ENCODE measurements around the gene CLEC3B.
"Not testable (repeated sequence)": the region's sequence is repeated elsewhere in the genome, so short reads cannot be mapped to it uniquely, and the experiment has no call there.

CLEC3B gene, protein sequence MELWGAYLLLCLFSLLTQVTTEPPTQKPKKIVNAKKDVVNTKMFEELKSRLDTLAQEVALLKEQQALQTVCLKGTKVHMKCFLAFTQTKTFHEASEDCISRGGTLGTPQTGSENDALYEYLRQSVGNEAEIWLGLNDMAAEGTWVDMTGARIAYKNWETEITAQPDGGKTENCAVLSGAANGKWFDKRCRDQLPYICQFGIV

DNA sequence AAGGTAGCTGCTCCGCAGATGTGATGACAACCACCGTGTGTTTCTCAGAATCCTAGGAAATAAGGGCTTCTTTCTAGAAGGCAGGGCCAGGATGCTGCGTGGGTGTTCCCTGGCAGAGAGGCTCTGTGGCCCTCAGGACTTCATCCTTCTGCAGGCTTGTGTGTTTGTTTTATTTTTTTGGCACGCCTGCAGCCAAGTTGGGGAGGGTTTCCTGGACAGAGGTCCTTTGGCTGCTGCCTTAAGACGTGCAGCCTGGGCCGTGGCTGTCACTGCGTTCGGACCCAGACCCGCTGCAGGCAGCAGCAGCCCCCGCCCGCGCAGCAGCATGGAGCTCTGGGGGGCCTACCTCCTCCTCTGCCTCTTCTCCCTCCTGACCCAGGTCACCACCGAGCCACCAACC lies at the start of gene CLEC3B:
CLEC3B (plus strand) TSS at position 266 of the 400 bp plus-strand sequence; CDS start at position 326, 60 bp downstream.
- in situ Hi-C loops (cut with MboI; ENCODE audit: low sequenced_read_pairs) = loop anchor here (25.0 kb wide), 2 partner anchors 186 to 636 kb away; no protein-coding TSS in a partner anchor

DNA sequence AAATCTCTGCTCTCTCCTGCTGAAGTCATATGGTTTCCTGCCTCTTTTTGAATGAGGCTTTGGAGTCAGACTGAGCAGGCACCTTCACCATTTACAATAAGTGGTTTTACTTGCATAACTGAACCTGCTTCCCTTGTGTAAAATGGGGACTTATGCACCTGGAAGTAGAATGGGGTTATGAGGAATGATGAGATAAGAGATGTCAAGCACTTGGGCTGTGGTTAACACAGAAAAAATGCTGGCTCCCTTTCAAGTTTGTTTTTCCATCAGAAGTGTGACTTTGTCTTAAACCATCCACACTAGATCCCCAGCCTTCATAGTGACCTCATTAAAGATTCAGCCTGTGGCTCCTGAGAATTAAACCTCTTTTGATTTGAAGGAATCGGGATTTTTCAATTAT lies 44.9 kb upstream of the CLEC3B start:
- in situ Hi-C loops (cut with MboI; ENCODE audit: low sequenced_read_pairs) = no loop called here

DNA sequence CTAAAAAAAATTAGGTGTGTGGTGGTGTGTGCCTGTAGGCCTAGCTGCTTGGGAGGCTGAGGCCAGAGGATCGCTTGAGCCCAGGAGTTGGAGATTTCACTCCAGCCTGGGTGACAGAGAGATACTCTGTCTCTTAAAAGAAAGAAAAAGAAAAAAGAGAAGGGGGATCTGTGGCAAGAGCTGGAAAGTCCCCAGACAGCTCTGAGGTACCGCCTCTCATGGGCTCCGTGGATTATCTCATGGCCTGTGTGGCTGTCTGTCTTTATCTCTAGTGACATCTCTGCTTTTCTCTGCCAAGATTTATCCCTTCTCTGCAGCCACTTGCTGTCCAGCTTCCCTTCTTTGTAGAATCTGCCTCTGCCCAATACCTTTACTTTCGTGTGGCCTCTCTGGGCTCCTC lies 44.4 kb upstream of the CLEC3B start:
- in situ Hi-C loops (cut with MboI; ENCODE audit: low sequenced_read_pairs) = no loop called here

DNA sequence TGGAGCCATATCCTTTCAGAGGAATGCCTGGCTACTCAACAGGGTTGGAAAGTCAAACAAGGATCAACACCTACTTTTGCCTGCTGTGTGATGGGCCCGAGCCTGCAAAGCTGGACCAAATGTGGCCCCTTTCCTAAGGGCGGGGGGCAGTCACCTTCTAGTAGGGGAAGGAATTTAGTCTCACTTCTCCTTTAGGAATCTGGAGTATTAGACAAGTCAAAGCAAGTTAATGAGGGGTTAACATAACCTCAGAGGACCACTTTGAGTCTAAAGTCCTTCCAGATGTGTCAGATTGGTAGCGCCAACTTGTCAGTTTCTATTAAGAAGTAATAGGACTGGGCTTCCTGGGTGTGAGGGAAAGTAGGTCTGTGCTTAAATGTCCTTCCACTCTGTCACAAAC lies 43.3 kb upstream of the CLEC3B start:
- in situ Hi-C loops (cut with MboI; ENCODE audit: low sequenced_read_pairs) = no loop called here

DNA sequence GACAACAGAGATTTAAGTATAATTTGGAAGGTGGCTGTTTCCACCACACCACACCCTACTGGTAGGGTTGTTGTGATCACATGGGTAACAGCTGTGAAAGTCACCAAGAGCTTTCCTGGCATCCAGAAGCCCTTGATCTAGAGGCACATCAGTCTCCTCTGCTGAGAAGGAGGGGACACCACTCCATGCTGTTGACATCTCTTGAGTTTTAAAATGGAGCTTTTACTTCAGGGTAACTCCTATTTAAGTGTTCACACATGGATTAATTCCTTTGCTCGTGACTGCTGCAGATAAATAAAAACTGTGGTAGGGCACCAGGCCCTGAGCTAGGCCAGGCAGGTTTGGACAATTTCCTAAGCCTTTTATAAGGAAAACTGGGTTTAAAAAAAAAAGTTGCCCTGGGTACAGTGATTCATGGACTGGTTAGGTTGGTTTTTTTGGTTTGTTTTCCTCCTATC lies 42.6 kb upstream of the CLEC3B start:
- in situ Hi-C loops (cut with MboI; ENCODE audit: low sequenced_read_pairs) = no loop called here

DNA sequence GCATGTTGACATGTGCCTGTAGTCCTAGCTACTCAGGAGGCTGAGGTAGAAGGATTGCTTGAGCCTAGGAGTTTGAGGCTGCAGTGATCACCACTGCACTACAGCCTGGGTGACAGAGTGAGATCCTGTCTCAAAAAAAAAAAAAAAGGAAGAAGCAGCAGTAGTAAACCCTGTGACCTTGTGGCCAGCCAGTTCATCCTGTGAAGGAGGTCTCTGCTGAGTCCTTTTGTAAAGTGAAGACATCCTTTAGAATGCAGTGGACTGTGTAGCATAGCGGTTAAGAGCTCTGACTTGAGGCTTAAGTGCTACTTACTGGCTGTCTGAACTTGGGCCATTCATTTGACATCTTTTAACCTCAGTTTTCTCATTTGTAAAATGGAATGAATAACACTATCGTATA lies 41.8 kb upstream of the CLEC3B start:
- in situ Hi-C loops (cut with MboI; ENCODE audit: low sequenced_read_pairs) = no loop called here

DNA sequence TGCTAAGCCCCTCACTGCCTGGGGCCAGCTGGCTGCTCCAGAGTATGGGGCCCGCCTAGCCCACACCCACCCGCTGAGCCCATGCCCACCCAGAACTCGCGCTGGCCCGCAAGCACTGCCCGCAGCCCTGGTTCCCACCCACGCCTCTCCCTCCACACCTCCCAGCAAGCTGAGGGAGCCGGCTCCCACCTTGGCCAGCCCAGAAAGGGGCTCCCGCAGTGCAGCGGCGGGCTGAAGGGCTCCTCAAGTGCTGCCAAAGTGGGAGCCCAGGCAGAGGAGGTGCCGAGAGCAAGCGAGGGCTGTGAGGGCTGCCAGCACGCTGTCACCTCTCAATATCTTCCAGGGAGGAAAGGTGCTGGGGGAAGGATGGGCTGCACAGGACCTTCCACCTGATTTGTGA lies 39.8 kb upstream of the CLEC3B start:
- in situ Hi-C loops (cut with MboI; ENCODE audit: low sequenced_read_pairs) = not testable (repeated sequence)

DNA sequence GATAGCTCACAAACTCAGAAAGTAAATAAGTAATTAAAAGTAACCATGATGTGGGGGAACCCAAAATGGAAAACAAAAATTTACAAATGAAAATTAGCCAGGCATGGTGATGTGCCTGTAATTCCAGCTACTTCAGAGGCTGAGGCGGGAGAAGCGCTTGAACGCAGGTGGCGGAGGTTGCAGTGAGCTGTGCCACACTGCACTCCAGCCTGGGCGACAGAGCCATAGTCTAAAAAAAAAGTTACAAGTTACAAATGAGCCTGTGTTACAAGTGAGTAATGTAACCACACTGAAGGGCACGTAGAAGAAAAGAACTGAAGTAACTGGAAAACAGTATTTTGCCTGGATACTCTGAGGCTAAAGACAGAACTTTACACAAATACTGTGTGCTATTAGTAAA lies 38.8 kb upstream of the CLEC3B start:
- in situ Hi-C loops (cut with MboI; ENCODE audit: low sequenced_read_pairs) = no loop called here

DNA sequence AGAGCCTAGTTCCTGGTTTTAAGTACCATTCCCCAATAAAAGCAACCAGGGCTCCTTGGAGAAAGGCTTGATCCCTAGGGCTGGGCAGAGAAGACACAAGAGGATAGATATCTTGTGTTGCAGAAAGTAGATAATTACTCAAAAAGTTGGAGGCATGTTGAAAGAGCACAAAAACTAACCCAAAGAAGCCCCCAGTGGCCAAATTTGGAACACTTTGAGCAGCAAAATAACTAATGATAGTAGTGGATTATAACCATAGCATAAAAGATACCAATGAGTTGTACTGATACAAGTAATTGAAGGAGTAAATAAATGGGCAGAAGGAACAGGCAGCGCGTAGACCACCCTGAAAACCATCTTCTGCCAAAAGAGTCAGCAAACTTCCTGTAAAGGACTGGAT lies 38.0 kb upstream of the CLEC3B start:
- in situ Hi-C loops (cut with MboI; ENCODE audit: low sequenced_read_pairs) = no loop called here

DNA sequence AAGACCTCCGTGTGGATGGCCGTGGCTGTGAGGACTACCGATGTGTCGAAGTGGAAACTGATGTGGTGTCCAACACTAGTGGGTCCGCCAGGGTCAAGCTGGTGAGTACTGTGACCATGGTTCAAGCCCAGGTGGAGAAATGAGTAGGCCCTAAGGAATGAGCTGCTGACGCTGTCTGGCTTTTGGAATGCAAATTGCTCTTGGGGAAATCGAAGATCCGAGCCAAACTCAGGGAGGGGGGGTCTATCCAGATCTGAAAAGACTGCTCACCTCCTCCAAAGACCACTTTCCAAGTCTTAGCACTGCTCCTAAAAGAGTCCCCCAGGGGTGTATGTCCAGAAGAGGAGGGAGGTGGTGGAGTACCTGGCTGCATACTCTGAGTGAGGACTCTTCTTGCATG lies 37.0 kb upstream of the CLEC3B start:
- in situ Hi-C loops (cut with MboI; ENCODE audit: low sequenced_read_pairs) = no loop called here

DNA sequence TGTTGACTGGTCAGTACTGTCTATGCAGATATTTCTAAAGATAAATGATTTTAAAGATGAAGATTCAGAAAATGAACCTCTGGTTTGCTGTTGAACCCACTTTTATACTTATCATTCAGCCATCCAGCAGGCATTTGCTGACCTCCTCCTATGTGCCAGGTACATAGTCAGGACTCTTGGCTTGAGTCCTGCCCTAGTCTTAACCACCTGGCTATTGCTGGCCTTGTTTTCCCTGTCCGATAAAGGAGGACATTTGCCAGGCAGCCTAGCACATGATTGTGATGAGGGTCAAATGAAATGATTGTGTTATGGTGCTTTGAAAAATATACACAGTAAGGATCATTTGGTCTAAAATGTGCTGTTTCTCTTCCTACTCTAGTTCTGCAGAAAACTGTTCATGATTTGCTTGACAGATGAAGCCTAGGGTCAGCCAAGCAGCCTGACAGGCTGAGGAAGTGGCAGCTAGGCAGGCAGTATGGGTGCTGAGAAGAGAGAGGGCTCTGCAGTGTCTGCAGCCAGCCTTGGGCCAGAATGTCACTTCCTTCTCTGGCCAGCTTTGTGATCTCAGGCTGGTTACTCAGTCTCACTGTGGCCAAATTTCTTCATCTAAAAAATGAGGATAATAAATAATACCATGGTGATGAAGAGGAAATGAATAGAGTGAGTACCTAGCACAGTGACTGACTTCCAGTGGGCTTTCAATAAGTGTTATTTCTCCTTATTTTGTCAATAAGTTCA lies 36.3 kb upstream of the CLEC3B start:
- in situ Hi-C loops (cut with MboI; ENCODE audit: low sequenced_read_pairs) = no loop called here

DNA sequence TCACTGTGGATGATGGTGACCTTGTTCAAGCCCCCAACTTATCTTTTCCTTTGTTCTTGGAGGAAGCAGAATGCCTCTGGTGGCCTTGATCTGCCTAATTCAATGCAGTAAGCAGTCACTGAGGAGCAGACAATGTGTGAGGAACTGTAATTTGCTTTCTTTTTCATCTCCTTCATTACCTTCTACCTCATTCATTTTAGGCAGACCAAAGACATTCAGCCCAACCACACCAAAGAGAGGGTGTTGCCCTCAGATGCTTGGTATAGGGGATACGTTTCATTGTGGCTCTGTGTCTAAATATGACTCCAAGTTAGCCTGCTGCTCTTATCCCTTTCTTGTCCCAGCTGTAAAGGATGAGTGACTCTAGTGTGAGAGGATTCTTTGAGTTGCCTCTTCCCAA lies 34.8 kb upstream of the CLEC3B start:
- in situ Hi-C loops (cut with MboI; ENCODE audit: low sequenced_read_pairs) = no loop called here

DNA sequence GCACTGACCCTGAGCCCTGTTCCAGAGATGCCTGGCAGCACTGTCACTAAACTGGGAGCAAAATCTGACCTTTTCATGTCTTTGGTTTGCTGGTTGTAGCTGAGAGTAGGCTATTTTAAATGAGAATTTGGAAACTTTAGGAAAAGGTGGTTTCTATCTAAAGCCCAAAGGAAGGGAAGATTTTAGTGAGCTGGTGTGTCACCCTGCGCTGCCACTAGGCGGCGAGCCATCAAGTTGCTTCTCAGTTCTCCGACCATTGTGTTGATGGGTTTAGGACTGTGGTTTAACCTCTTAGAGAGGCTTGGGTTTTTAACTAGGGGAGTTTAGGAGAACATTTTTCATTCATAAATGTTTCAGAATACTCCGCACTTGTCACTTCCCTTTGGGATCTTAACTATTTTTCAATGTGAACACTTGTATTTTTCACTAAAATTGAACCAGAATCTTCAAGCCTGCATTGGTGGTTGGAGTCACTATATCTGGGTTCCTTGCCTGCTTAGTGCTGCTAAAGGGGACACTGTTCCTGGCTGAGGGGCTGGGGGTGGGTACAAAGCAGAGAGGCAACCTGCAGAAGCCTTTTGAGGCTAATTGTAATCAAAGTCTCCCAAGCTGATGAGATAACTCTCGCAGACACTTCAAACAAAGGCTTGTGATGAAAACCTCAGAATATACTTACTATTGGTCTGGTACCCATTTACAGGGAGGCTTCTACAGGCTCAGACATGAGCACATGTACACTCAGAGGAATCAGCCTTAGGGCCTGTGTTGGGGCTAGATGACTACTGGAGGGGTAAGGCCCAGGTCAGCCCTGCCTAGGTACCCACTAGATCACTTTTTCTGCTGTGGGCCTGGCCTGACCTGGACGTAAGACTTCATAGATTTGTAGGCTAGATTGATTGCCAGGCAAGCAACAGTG lies 33.3 kb upstream of the CLEC3B start:
- in situ Hi-C loops (cut with MboI; ENCODE audit: low sequenced_read_pairs) = no loop called here

DNA sequence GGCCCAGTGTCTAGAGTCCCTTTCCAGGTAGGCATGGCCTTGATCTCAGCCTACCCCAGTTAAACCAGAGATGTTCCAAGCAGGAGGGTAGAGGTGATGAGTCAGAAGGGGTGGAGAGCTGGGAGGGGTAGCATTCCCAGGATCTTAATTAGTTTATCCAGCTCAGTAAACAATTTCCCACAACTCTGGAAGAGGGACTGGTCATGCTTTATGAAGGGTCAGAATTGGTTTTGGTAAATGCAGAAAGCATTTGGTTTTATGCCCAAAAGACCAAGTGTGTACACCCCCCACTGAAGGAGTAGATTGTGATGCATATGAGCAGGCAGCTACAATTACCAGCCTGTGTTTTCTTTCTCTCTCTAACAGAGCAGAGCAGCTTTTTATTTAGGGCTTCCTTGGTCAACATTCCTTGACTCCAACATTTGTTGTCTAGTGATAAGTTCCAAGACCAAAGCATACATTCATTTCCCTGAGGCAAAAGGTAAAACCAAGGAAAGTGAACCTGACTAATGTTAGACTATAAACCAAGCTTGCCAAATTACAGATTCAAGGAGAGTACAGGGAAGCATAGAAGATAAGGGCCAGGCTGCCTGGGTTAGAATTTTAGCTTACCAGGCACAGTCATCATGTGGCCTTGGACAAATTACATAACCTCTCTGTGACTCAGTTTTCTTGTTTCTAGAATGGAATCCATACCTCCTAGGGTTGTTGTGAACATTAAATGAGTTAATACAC lies 32.5 kb upstream of the CLEC3B start:
- in situ Hi-C loops (cut with MboI; ENCODE audit: low sequenced_read_pairs) = no loop called here

DNA sequence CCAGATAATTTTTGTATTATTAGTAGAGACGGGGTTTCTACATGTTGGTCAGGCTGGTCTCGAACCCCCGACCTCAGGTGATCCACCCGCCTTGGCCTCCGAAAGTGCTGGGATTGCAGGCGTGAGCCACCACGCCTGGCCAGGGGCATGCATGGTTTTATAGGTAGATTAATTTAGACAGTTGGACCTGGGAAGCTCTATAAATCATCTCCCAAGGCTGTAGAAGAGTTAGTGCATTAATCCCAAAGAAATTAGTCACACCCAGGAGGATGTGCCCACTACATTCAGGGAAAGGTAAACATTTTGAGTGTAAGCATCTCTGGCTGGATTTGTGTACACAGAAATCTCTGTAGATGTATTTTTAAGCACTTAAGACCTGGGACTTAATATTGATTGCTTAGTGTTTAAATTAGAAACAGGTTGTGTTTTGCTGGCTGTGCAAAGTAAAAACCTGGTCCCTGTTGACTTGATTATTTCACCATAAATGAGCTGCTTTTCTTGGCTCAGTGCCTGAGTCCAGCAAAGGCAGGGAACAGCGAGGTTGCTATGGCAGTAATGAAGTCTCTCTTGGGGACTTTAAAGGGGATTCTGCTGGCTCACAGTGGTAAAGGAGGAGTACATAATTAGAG lies 30.8 kb upstream of the CLEC3B start:
- in situ Hi-C loops (cut with MboI; ENCODE audit: low sequenced_read_pairs) = no loop called here

DNA sequence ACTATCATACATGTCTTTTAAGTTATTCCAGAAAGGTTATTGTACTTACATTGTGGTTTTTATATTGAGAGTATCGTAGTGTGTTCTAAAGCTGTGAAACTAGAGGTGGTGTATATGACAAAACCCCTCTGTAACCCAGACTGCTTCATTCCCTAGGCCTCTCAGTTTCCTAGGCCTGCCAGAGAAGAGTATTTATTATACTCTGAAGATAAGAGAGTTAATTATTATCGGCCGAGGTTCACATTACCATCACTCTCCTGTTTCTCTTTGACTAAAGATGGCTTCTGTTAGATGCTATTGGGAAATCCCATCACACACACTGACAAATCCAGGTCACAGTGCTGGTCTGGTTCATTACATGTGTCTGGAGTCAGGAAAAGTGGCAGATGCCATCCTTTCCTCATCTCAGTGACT lies 29.5 kb upstream of the CLEC3B start:
- in situ Hi-C loops (cut with MboI; ENCODE audit: low sequenced_read_pairs) = no loop called here

DNA sequence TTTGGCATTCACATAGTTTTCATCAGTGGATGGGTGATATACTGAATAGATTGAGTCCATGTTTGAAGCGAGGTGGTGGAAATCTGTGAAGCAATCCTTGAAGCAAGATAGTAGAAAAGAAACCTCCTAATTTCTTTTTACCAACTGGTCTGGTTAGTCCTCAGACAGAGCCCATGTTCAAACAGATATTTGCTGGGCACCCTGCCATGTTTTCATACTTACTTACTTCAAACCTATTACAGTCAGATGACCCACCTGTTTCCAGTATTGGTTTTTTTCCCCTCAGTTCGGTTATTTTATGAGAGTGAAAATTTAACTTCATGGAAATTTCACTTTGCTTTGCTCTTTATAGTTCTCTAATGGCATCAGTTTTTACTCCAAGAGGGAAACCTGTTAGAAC lies 26.3 kb upstream of the CLEC3B start:
- in situ Hi-C loops (cut with MboI; ENCODE audit: low sequenced_read_pairs) = no loop called here

DNA sequence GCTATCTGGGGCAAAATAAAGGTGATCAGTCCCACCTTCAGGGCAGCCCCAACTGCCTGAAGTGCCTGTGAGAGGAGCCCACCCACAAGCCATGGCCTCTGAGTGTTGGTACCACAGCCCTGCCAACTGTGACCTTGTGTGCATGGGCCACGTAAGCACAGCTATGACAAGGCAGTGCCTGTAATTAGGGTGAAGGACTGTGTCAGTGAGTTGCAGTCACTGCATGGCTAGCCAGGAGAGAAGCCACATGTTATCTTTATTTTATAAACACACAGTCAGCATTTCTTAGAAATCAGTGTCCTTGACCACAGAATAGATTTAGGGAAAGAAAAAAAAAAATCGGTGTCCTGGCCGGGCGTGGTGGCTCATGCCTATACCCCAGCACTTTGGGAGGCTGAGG lies 25.3 kb upstream of the CLEC3B start:
- in situ Hi-C loops (cut with MboI; ENCODE audit: low sequenced_read_pairs) = no loop called here

DNA sequence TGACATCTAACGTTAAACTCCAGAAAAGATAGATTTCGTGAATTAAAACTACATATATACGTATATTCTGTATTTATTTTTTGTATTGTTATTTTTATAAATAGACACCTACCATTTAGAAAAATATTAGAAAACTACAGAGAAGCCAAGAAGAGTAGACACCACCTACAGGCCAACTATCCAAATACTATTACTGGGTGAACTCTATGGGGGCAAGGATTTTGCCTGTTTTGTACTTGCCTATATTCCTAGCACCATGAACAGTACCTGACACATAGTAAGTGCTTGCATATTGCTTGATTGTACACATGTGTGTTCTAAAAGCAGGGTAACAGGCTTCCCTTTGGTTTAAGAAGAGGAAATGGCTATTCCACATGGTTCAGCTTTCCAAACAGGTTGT lies 24.4 kb upstream of the CLEC3B start:
- in situ Hi-C loops (cut with MboI; ENCODE audit: low sequenced_read_pairs) = no loop called here

DNA sequence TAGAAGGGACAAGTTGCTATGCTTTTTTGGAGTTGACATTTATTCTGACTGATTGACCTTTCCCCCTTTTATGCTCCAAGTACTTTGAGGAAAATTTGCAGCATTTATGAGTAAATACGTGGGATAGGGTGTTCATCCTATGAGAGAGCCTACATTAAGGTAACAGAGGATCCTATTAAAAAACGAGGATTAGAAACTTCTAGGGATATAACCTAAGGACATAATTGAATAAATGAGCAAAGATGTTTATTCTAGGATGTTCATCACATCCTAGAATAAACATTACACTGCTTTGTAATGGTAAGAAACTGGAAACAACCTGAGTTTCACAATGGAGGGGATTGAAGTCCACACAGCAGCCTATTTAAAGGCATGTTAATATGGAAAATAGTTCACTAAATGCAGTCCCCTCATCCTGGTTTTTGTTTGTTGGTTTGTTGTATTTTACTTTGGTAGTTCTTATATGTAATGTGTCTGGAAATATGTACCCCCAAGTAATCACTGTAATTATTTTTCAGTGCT lies 23.9 kb upstream of the CLEC3B start:
- in situ Hi-C loops (cut with MboI; ENCODE audit: low sequenced_read_pairs) = no loop called here

Data from HL-60/S4 treated with phorbol 12-myristate 13-acetate at 8.2 ng/mL for 4 days and 3 days (cell line).